OCI-LY7 (cell line): Measurements from ENCODE around the gene PACS2. TPM values are rescaled to one million over a fixed set of nuclear protein-coding genes. Genes with fewer than 3 reads are reported as not detected.

Experiments
- BruUV-seq: library from RNA; stranded (reverse); fragments of 400-500 nt; replicated peaks from 2 replicates; lab custom pipeline; 2021; lab: Mats Ljungman, UMichigan
- CTCF ChIA-PET: fragments of 300-600 bp; sonication (Branson Sonifier 250); formaldehyde crosslinking; loops from one replicate; lab custom pipeline; 2022; ENCODE audit warnings: antibody characterized with exemption; ENCODE audit not compliant: unreplicated experiment; lab: Charles Lee
- POLR2A ChIA-PET: fragments of 300-600 bp; sonication (Branson Sonifier 250); formaldehyde crosslinking; loops from one replicate; lab custom pipeline; 2022; ENCODE audit warnings: antibody characterized with exemption; lab: Charles Lee
- DNase-seq: peaks from one replicate; pipeline ENCODE4 v3.0.0-alpha.2; 2015; ENCODE audit warnings: low spot score
- H2AFZ ChIP-seq: fragments of 200-600 bp; sonication (generic), shearing (Covaris generic); 2 replicates; pipeline ENCODE4 v1.6.1; 2014; ENCODE audit warnings: mild to moderate bottlenecking, antibody characterized with exemption, low read length, moderate library complexity
- H3K27ac ChIP-seq: fragments of 200-600 bp; sonication (generic); 2 replicates; pipeline ENCODE4 v1.5.1; 2014; ENCODE audit warnings: mixed run types, low read depth, mild to moderate bottlenecking, moderate library complexity, low read length, inconsistent platforms; ENCODE audit not compliant: poor library complexity, severe bottlenecking
- H3K36me3 ChIP-seq: fragments of 200-600 bp; sonication (generic); 2 replicates; pipeline ENCODE4 v1.6.1; 2014; ENCODE audit warnings: mild to moderate bottlenecking, antibody characterized with exemption, low read length, moderate library complexity, mixed read lengths; ENCODE audit not compliant: insufficient read depth
- H3K4me1 ChIP-seq: fragments of 200-600 bp; sonication (generic); 2 replicates; pipeline ENCODE4 v1.5.1; 2014; ENCODE audit warnings: mild to moderate bottlenecking, low read length; ENCODE audit not compliant: insufficient read depth, poor library complexity, severe bottlenecking
- H3K4me2 ChIP-seq: fragments of 200-600 bp; sonication (generic); 2 replicates; pipeline ENCODE4 v1.6.1; 2014; ENCODE audit warnings: mild to moderate bottlenecking, low read length
- H3K4me3 ChIP-seq: fragments of 200-600 bp; sonication (generic); 2 replicates; pipeline ENCODE4 v1.5.1; 2014; ENCODE audit warnings: mild to moderate bottlenecking, low read depth, low read length; ENCODE audit not compliant: poor library complexity, severe bottlenecking
- H3K79me2 ChIP-seq: fragments of 200-600 bp; sonication (generic); 2 replicates; pipeline ENCODE4 v1.6.1; 2016; ENCODE audit warnings: low read depth, mild to moderate bottlenecking, low read length, moderate library complexity, mixed read lengths; ENCODE audit not compliant: insufficient read depth
- H3K9me2 ChIP-seq: fragments of 200-600 bp; sonication (generic); 2 replicates; pipeline ENCODE4 v1.6.1; 2016; ENCODE audit warnings: mild to moderate bottlenecking, low read length, mixed read lengths; ENCODE audit not compliant: insufficient read depth
- H3K9me3 ChIP-seq: fragments of 200-600 bp; sonication (generic); 2 replicates; pipeline ENCODE4 v1.6.1; 2014; ENCODE audit warnings: mild to moderate bottlenecking, mixed run types, low read length, mixed read lengths
- H4K20me1 ChIP-seq: fragments of 200-600 bp; sonication (generic); 2 replicates; pipeline ENCODE4 v1.6.1; 2014; ENCODE audit warnings: mild to moderate bottlenecking, antibody characterized with exemption, low read length, moderate library complexity, mixed read lengths; ENCODE audit not compliant: insufficient read depth
- EZH2phosphoT487 ChIP-seq: fragments of 200-600 bp; sonication (generic); IDR thresholded peaks from 2 replicates; pipeline ENCODE4 v1.6.1; 2018; ENCODE audit warnings: low read depth, borderline replicate concordance, mild to moderate bottlenecking, mixed run types, antibody characterized with exemption, low read length, moderate library complexity, mixed read lengths
- intact Hi-C: fragments of 100-400 bp; cut with micrococcal nuclease; formaldehyde crosslinking; loops from one replicate; pipeline ENCODE4 v1.10.0; 2022; ENCODE audit not compliant: unreplicated experiment
- total RNA-seq, 2 experiments: library from RNA; depleted of rRNA in 1 of 2; stranded (reverse); fragments of >200 nt in 1 of 2; shearing (Covaris generic) in 1 of 2; gene quantifications; 2 replicates each; pipeline ENCODE4 v1.2.3, GENCODE V29; 2014 to 2022
- TF ChIP-seq, protein P1 (sequence below): fragments of 200-600 bp; sonication (generic); conservative IDR thresholded peaks from 2 replicates; pipeline ENCODE4 v1.5.1; 2014; ENCODE audit warnings: mild to moderate bottlenecking, antibody characterized with exemption, low read length, moderate library complexity, mixed read lengths

The PACS2 gene
- total RNA-seq, 2 experiments from 2014 or later, result 45.4 to 46.9 TPM

DNA sequence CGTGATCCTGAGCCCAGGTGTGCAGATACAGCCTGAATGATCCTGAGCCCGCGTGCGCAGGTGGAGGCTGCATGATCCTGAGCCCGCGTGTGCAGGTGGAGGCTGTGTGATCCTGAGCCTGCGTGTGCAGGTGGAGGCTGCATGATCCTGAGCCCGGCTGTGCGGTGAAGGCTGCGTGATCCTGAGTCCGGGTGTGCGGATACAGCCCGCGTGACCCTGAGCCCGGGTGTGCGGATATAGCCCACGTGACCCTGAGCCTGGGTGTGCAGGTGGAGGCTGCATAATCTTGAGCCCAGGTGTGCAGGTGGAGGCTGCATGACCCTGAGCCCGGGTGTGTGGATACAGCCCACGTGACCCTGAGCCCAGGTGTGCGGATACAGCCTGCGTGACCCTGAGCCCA is 34.0 kb upstream of the PACS2 start:
- intact Hi-C loops, result no loop called here
- POLR2A ChIA-PET, result no interaction called here
- H3K4me3 ChIP-seq, result no peak overlapping the region

GRCh38 chr14:105281371-105282097 is 33.0 kb upstream of the PACS2 start:
- Histone ChIP-seq H4K20me1 (peaks cover 4% of the 10 kb centered on the region; the same call in 1 of the 2 replicates), H3K27ac (no peak overlapping the region), H3K36me3 (no peaks in the 10 kb centered on the region), H3K4me3 (no peak overlapping the region), H2AFZ (no peak overlapping the region), H3K79me2 (no peaks in the 10 kb centered on the region), H3K4me2 (no peak overlapping the region), H3K9me3 (no peaks in the 10 kb centered on the region), H3K9me2 (no peaks in the 10 kb centered on the region), H3K4me1 (no peaks in the 10 kb centered on the region)
- no TSS peak for BruUV-seq
- ChIA-PET POLR2A (interaction anchor here (0.8 kb wide), 1 partner anchor 183 kb away, joined by 3 read pairs; no protein-coding TSS in a partner anchor), CTCF (no interaction called here)
- intact Hi-C loops, result loop anchor here (1.0 to 2.0 kb wide), 2 partner anchors 79 to 191 kb away; no protein-coding TSS in a partner anchor
- TF ChIP-seq, protein P1, sequence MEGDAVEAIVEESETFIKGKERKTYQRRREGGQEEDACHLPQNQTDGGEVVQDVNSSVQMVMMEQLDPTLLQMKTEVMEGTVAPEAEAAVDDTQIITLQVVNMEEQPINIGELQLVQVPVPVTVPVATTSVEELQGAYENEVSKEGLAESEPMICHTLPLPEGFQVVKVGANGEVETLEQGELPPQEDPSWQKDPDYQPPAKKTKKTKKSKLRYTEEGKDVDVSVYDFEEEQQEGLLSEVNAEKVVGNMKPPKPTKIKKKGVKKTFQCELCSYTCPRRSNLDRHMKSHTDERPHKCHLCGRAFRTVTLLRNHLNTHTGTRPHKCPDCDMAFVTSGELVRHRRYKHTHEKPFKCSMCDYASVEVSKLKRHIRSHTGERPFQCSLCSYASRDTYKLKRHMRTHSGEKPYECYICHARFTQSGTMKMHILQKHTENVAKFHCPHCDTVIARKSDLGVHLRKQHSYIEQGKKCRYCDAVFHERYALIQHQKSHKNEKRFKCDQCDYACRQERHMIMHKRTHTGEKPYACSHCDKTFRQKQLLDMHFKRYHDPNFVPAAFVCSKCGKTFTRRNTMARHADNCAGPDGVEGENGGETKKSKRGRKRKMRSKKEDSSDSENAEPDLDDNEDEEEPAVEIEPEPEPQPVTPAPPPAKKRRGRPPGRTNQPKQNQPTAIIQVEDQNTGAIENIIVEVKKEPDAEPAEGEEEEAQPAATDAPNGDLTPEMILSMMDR, result peak; percentile 93
- no peak for TF ChIP-seq EZH2phosphoT487
- DNase-seq, result peak; percentile 71

More for the DNA sequence above, 34.0 kb upstream of the PACS2 start:
- TF ChIP-seq, protein P1, result no peak
- TF ChIP-seq EZH2phosphoT487, result no peak
- BruUV-seq, result no TSS peak
- no peaks in the 10 kb centered on the region for H3K9me3 ChIP-seq
- H4K20me1 ChIP-seq, result peaks cover 4% of the 10 kb centered on the region; the same call in 1 of the 2 replicates
- no peak overlapping the region for H3K27ac ChIP-seq
- no peak overlapping the region for H2AFZ ChIP-seq
- H3K4me1 ChIP-seq, result no peaks in the 10 kb centered on the region
- no peaks in the 10 kb centered on the region for H3K36me3 ChIP-seq
- CTCF ChIA-PET, result no interaction called here
- H3K4me2 ChIP-seq, result no peak overlapping the region
- DNase-seq, result no peak
- H3K79me2 ChIP-seq, result no peaks in the 10 kb centered on the region
- no peaks in the 10 kb centered on the region for H3K9me2 ChIP-seq
